Muscle layer of duodenum (tissue), 2 donors: ENCODE data around the gene PLAGL1.

Experiments
- H3K27ac ChIP-seq: one replicate; pipeline ENCODE4 v1.7.0; 2013; ENCODE audit warnings: mild to moderate bottlenecking, low read length
- H3K27me3 ChIP-seq: one replicate; pipeline ENCODE4 v1.7.0; 2013; ENCODE audit warnings: low read depth, mild to moderate bottlenecking, control low read depth, low read length
- H3K36me3 ChIP-seq, 2 donors: one replicate each; pipeline ENCODE4 v1.7.0; 2013; ENCODE audit warnings: low read length in 2 of 2, control low read depth in 1 of 2, mild to moderate bottlenecking in 1 of 2; ENCODE audit not compliant: insufficient read depth in 2 of 2, control insufficient read depth in 1 of 2
- H3K4me1 ChIP-seq, 2 donors: one replicate each; pipeline ENCODE4 v1.7.0; 2013; ENCODE audit warnings: low read length in 2 of 2, mild to moderate bottlenecking in 2 of 2, control low read depth in 1 of 2, moderate library complexity in 1 of 2; ENCODE audit not compliant: insufficient read depth in 2 of 2, control insufficient read depth in 1 of 2
- H3K4me3 ChIP-seq, 2 donors: one replicate each; pipeline ENCODE4 v1.7.0; 2013; ENCODE audit warnings: low read length in 2 of 2, low read depth in 1 of 2, mild to moderate bottlenecking in 1 of 2
- H3K9me3 ChIP-seq, 2 donors: one replicate each; pipeline ENCODE4 v1.7.0; 2013; ENCODE audit warnings: low read length in 2 of 2, control low read depth in 1 of 2, mild to moderate bottlenecking in 1 of 2; ENCODE audit not compliant: control insufficient read depth in 1 of 2
- donor health status: healthy.

The PLAGL1 gene

GRCh38 chr6:143974089-143974488 is 34.0 kb downstream of the PLAGL1 start:
- Histone ChIP-seq H3K9me3 (no peaks in the 10 kb centered on the region), H3K27me3 (no peaks in the 10 kb centered on the region), H3K36me3 (no peaks in the 10 kb centered on the region), H3K4me1 (peaks cover 0 to 14% of the 10 kb centered on the region in 2 donors), H3K4me3 (no peak overlapping the region), H3K27ac (no peak overlapping the region)

GRCh38 chr6:143973097-143973966 is 34.7 kb downstream of the PLAGL1 start:
- Histone ChIP-seq H3K4me3 (no peak overlapping the region), H3K36me3 (no peaks in the 10 kb centered on the region), H3K4me1 (peaks cover 0 to 14% of the 10 kb centered on the region in 2 donors), H3K27me3 (no peaks in the 10 kb centered on the region), H3K9me3 (no peaks in the 10 kb centered on the region), H3K27ac (no peak overlapping the region)

- Histone ChIP-seq H3K4me1 (peaks cover 0 to 14% of the 10 kb centered on the region in 2 donors), H3K27ac (no peak overlapping the region), H3K36me3 (no peaks in the 10 kb centered on the region)
Measured at GRCh38 chr6:143971482-143972205, 36.4 kb downstream of the PLAGL1 start.

GRCh38 chr6:143970456-143971218 is 37.4 kb downstream of the PLAGL1 start:
- Histone ChIP-seq H3K27ac (no peak overlapping the region), H3K36me3 (no peaks in the 10 kb centered on the region), H3K9me3 (no peaks in the 10 kb centered on the region), H3K27me3 (no peaks in the 10 kb centered on the region), H3K4me1 (peaks cover 0 to 14% of the 10 kb centered on the region in 2 donors), H3K4me3 (no peak overlapping the region)

More at GRCh38 chr6:143971482-143972205, 36.4 kb downstream of the PLAGL1 start:
- Histone ChIP-seq H3K9me3 (no peaks in the 10 kb centered on the region), H3K4me3 (no peak overlapping the region), H3K27me3 (no peaks in the 10 kb centered on the region)

GRCh38 chr6:143969077-143969476 is 39.0 kb downstream of the PLAGL1 start:
- Histone ChIP-seq H3K27ac (no peak overlapping the region), H3K27me3 (no peaks in the 10 kb centered on the region), H3K4me3 (no peak overlapping the region), H3K9me3 (no peaks in the 10 kb centered on the region), H3K4me1 (peaks cover 0 to 14% of the 10 kb centered on the region in 2 donors), H3K36me3 (peaks cover 0 to 8% of the 10 kb centered on the region in 2 donors)

GRCh38 chr6:143967706-143968376 is 40.2 kb downstream of the PLAGL1 start:
- H3K27ac ChIP-seq: no peak overlapping the region
- peaks cover 0 to 10% of the 10 kb centered on the region in 2 donors for H3K4me1 ChIP-seq
- H3K36me3 ChIP-seq: peaks cover 0 to 10% of the 10 kb centered on the region in 2 donors
- no peaks in the 10 kb centered on the region for H3K9me3 ChIP-seq
- H3K4me3 ChIP-seq: no peak overlapping the region
- H3K27me3 ChIP-seq: no peaks in the 10 kb centered on the region

GRCh38 chr6:143966312-143966711 is 41.7 kb downstream of the PLAGL1 start:
- H3K4me1 ChIP-seq: no peaks in the 10 kb centered on the region
- no peaks in the 10 kb centered on the region for H3K9me3 ChIP-seq
- H3K4me3 ChIP-seq: no peak overlapping the region
- H3K27ac ChIP-seq: no peak overlapping the region
- H3K36me3 ChIP-seq: peaks cover 0 to 10% of the 10 kb centered on the region in 2 donors
- H3K27me3 ChIP-seq: no peaks in the 10 kb centered on the region

GRCh38 chr6:143965503-143966171 is 42.4 kb downstream of the PLAGL1 start:
- no peak overlapping the region for H3K27ac ChIP-seq
- peaks cover 0 to 10% of the 10 kb centered on the region in 2 donors for H3K36me3 ChIP-seq
- H3K9me3 ChIP-seq: no peaks in the 10 kb centered on the region
- no peak overlapping the region for H3K4me3 ChIP-seq
- no peaks in the 10 kb centered on the region for H3K4me1 ChIP-seq
- no peaks in the 10 kb centered on the region for H3K27me3 ChIP-seq

- H3K9me3 ChIP-seq: no peaks in the 10 kb centered on the region
- H3K4me3 ChIP-seq: no peak overlapping the region
- H3K36me3 ChIP-seq: peaks cover 0 to 10% of the 10 kb centered on the region in 2 donors
- H3K27me3 ChIP-seq: no peaks in the 10 kb centered on the region
- no peaks in the 10 kb centered on the region for H3K4me1 ChIP-seq
- no peak overlapping the region for H3K27ac ChIP-seq
Measured at GRCh38 chr6:143964674-143965081, 43.4 kb downstream of the PLAGL1 start.

GRCh38 chr6:143963158-143963919 is 44.7 kb downstream of the PLAGL1 start:
- peaks cover 0 to 6% of the 10 kb centered on the region in 2 donors for H3K4me1 ChIP-seq
- no peaks in the 10 kb centered on the region for H3K27me3 ChIP-seq
- H3K4me3 ChIP-seq: no peak overlapping the region
- peaks cover 0 to 10% of the 10 kb centered on the region in 2 donors for H3K36me3 ChIP-seq
- no peak overlapping the region for H3K27ac ChIP-seq
- H3K9me3 ChIP-seq: no peaks in the 10 kb centered on the region
